HG02943 (cell line): Measurements from ENCODE around the gene GOLGB1.
"Not testable (repeated sequence)": the region's sequence is repeated elsewhere in the genome, so short reads cannot be mapped to it uniquely, and the experiment has no call there.

ENCODE experiments used
- ATAC-seq: cut with Tn5 transposase; IDR thresholded peaks from one replicate; pipeline ENCODE4 v1.9.1; 2021; ENCODE audit warnings: mild to moderate bottlenecking, low read depth, moderate library complexity; ENCODE audit not compliant: unreplicated experiment

Gene GOLGB1, protein sequence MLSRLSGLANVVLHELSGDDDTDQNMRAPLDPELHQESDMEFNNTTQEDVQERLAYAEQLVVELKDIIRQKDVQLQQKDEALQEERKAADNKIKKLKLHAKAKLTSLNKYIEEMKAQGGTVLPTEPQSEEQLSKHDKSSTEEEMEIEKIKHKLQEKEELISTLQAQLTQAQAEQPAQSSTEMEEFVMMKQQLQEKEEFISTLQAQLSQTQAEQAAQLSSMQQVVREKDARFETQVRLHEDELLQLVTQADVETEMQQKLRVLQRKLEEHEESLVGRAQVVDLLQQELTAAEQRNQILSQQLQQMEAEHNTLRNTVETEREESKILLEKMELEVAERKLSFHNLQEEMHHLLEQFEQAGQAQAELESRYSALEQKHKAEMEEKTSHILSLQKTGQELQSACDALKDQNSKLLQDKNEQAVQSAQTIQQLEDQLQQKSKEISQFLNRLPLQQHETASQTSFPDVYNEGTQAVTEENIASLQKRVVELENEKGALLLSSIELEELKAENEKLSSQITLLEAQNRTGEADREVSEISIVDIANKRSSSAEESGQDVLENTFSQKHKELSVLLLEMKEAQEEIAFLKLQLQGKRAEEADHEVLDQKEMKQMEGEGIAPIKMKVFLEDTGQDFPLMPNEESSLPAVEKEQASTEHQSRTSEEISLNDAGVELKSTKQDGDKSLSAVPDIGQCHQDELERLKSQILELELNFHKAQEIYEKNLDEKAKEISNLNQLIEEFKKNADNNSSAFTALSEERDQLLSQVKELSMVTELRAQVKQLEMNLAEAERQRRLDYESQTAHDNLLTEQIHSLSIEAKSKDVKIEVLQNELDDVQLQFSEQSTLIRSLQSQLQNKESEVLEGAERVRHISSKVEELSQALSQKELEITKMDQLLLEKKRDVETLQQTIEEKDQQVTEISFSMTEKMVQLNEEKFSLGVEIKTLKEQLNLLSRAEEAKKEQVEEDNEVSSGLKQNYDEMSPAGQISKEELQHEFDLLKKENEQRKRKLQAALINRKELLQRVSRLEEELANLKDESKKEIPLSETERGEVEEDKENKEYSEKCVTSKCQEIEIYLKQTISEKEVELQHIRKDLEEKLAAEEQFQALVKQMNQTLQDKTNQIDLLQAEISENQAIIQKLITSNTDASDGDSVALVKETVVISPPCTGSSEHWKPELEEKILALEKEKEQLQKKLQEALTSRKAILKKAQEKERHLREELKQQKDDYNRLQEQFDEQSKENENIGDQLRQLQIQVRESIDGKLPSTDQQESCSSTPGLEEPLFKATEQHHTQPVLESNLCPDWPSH (N-terminal part only)

DNA sequence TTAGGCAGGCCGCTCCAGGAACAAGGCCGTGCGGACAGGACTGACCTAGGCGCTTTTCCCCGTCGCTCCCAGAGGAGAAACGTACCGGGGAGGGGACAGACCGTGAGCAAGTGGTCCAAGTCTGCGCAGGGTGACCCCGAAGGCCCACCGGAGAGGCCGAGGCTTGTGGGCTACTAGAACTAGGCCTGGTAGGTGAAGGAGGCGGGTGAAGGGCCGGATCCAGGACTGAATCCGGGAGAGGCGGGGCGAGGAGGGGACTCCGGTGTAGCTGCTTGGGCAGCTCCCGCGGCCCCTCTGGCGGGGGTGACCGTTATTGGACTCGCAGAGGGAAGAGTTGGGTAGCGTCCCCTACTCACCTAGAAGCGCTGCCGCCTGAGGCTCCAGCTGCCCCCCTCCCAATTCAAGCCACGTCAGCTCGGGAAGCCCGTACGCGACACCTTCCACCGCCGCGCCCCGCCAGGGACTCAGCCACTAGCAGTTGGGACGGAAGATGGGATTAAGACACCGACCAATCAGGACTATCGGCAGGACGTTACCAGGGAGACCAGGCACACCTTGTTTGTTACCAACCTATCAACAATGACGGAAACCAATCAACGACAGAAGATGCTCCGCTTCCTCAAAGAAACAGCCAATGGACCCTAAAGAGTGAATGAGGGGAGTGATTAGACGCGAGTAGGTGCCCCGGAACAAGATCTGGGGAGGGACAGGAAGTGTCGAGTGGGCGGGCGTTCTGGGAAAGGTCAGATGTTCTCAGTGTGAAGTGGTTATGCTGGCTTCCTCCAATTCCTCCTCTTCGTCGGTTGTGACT lies at the start of gene GOLGB1:
Gene GOLGB1 (minus strand): TSS at position 466 of the 811 bp plus-strand sequence. CDS start 18,770 bp downstream, outside the sequence.
- peak; percentile 96 for ATAC-seq

- ATAC-seq, result no peak
These were observed 47.4 kb upstream of the GOLGB1 start for GRCh38 chr3:121796970-121797369.

GRCh38 chr3:121794264-121794983 lies 44.9 kb upstream of the GOLGB1 start:
- ATAC-seq, result no peak

DNA sequence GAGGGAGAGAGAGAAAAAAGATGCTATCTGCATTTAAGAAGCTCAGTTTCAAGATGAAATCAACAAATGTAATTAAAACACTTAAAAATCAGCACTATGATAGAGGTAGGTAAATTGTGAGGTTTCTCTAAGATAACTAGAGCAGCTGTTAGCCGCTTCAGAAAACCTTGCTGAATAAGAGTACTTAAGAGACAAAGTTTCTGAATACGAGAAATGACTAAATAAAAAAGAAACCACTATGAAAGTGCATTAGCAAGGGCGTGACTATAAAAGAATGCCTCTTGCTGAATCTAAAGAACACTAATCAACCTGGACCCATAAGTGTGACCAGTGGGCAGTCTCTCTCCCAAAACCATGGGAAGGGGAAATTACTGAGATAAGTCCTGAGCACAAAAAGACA lies 43.5 kb upstream of the GOLGB1 start:
- no peak for ATAC-seq

DNA sequence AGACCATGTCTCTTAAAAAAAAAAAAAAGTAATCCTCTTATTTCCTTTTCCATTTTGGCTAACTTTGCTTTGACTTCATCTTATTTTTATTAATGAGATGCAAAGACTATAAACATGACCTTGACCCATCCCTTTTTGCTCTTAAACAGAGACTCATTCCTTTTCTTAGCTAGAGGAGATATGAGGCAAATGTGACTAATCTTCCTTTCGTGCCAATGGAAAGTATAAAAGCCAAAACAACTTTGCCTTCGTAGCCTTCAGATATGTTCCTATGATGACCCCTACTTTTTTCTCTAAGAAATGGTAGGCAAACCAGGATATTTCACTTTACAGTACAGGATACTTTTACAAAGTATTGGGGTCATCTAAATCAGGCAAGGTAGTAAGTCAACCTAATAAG lies 36.9 kb upstream of the GOLGB1 start:
- no peak for ATAC-seq

GRCh38 chr3:121782784-121783183 lies 33.2 kb upstream of the GOLGB1 start:
- ATAC-seq, result not testable (repeated sequence)

DNA sequence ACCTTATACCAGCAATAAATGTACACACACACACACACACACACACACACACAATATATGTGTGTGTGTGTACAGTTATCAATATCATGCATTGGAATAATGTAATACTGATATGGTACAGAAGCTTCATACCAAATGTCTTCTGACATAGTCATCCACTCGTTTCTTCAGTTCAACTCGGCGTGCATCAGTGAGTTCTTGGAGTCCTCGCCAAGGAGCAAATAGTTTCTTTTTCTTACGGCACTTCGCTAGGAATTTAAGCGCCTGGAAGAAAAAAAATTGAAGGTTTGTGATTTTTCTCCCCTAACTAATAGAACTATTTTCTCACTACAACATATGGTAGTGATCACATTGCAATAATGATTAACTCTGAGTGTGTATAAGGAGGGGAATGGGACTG lies 32.1 kb upstream of the GOLGB1 start:
- ATAC-seq, result no peak

- not testable (repeated sequence) for ATAC-seq
These were observed 25.6 kb upstream of the GOLGB1 start for GRCh38 chr3:121775095-121775494.

DNA sequence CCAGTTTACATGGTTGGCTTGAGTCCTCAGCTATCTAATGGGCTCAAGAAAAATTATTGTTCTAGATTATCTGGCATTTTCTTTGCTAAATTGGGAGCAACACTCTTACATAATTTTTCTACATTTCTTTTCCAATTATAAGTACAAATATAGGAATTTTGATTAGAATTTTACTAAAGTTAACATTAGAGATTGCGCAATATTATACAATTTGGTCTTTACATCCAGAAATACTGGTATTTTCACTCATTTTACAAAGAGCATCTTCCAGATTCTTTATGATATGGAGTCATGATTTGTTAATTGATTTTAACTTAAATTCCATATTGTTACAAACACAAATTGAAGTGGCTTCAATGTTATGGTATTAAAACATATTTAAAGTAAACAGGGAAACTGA lies 19.7 kb upstream of the GOLGB1 start:
- no peak for ATAC-seq

GRCh38 chr3:121768452-121768851 lies 18.9 kb upstream of the GOLGB1 start:
- no peak for ATAC-seq

DNA sequence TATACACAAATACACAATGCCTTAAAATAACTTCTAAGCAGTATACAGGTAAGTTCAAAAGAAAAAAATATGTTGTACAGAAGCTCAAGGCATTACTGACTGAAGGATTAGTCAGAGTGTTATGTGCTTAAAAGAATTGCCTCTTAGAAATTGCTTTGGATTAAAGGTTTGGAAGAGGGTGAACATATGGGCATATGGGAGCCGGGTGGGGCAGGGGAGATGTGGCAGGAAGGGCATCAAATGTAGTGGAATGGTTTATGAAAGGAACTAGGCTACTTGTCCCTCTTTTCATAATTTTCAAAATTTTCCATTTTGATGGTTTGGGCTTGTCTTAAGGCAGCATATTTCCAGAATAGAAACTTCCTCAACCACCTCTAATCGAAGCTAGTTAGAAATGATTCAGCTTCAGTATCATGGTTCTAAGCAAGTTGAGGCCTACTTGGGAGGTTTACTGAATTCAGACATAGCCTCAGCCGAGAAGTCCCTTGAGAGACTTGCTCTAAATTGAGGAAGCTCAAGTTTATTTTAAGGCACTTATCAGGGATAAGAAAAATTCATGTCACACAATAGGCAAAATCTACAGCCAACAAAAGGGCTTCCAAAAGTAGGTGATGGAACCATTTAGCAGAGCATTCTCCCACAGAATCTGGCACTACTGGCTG lies 10.1 kb upstream of the GOLGB1 start:
- ATAC-seq, result no peak

- no peak for ATAC-seq
These were observed 9.3 kb upstream of the GOLGB1 start for GRCh38 chr3:121758727-121759450.

- ATAC-seq, result no peak
These were observed 8.4 kb upstream of the GOLGB1 start for GRCh38 chr3:121757812-121758545.

DNA sequence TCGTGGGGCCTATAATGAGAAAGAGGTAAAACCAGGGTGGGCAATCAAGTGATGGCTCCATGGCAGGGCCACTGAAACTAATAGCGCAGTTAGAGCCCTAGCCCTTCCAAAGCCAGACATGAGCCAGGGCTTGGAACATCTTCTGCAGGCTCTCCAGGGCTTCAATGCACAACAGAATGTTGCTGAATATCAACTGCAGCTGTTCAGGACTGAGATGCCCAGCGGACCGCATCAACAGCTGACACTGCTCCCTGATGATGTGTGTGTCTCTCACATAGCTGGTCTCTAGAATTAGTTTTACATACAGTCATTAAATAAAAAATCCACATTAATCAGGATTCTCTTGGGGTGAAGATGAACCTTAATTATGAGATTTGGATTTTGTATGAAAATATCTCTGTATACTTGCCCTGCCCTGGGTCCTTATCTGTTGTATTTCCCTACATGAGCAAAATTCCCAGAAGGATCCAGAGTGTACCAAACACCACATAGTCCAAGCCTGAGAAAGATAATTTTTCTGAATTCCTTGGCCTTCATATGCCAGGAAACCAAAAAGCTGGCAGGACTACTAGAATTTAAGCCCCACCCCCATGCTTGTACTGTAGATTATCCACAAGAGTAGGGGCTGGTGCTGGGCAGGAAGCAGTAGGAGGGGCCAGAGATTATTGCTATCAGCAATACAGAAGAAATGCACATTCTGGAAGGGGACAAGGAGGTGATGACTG lies 7.7 kb upstream of the GOLGB1 start:
- no peak for ATAC-seq

- no peak for ATAC-seq
These were observed 3.2 kb upstream of the GOLGB1 start for GRCh38 chr3:121752772-121753171.

DNA sequence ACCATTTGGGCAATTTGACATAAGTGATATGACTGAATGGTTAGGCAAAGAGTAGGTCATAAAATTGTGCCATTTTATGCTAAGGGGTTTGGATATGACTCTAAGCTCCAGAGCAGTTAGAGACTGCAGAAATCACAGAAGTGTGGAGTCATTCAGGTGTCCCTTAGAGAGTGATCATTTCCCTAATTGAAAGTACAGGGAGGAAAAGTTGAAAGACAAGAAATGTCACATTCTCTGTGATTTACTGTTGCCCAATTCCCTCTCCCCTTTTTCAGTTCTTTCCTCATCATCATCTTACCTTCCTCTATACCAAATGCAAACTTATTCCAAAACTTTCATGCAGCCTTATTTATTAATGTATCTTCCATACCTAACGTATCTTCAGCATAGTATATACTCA lies 2.7 kb upstream of the GOLGB1 start:
- ATAC-seq, result no peak

- ATAC-seq, result no peak
These were observed 510 bp upstream of the GOLGB1 start for GRCh38 chr3:121750087-121750415.
